ENCODE measurements around the gene IDI2. TPM values are rescaled to one million over a fixed set of nuclear protein-coding genes. Genes with fewer than 3 reads are reported as not detected.
A peak's percentile ranks its signal among the peaks of the same experiment; 100 is the strongest.

Gene IDI2
- total and polyA plus RNA-seq, 4 donors = 0.05 to 0.18 (median 0.08) TPM; not detected in 1

DNA sequence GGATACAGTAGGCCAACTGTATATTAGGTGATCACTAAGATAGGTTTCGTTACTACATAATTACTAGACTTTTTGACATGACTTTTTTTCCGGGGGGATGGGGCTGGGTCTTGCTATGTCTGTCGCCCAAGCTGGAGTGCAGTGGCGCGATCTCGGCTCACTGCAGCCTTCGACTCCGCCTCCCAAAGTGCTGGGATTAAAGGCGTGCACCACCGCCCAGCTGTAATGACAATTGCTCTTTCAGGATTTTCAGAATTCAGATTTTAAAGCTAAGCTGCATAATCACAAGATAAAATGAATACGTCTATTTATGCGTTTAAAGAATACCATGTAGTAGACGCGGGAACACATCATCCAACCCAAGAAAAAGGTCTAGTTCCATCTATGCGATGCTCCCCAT lies 22.3 kb upstream of the IDI2 start:
- DNase-seq = peak in 1 of 3 donors; percentile 24
- H3K36me3 ChIP-seq (ENCODE audit: control insufficient read depth in 4 of 4, insufficient read depth in 4 of 4, low read length in 4 of 4) = peaks cover 0 to 16% (median 4%) of the 10 kb centered on the region in 4 donors
- peak overlapping the region; percentile 69 to 87 for H3K9ac ChIP-seq (ENCODE audit: insufficient read depth in 1 of 2, low read length in 2 of 2)
- no peaks in the 10 kb centered on the region for H3K27me3 ChIP-seq (ENCODE audit: control insufficient read depth in 3 of 3, insufficient read depth in 3 of 3, low read length in 2 of 3)
- H3K4me1 ChIP-seq (ENCODE audit: control insufficient read depth in 5 of 5, insufficient read depth in 5 of 5, low read length in 5 of 5) = peaks cover 5 to 22% (median 11%) of the 10 kb centered on the region in 5 donors
- ATAC-seq (ENCODE audit: insufficient read depth, low FRiP score) = no peak
- 5% methylated on average over 15 of the region's 15 CpGs for WGBS, 2 donors
- H3K9me3 ChIP-seq (ENCODE audit: control insufficient read depth in 4 of 4, insufficient read depth in 3 of 4, low read length in 3 of 4) = peaks cover 0 to 2% (median 0%) of the 10 kb centered on the region in 4 donors
- TF ChIP-seq, protein P1, sequence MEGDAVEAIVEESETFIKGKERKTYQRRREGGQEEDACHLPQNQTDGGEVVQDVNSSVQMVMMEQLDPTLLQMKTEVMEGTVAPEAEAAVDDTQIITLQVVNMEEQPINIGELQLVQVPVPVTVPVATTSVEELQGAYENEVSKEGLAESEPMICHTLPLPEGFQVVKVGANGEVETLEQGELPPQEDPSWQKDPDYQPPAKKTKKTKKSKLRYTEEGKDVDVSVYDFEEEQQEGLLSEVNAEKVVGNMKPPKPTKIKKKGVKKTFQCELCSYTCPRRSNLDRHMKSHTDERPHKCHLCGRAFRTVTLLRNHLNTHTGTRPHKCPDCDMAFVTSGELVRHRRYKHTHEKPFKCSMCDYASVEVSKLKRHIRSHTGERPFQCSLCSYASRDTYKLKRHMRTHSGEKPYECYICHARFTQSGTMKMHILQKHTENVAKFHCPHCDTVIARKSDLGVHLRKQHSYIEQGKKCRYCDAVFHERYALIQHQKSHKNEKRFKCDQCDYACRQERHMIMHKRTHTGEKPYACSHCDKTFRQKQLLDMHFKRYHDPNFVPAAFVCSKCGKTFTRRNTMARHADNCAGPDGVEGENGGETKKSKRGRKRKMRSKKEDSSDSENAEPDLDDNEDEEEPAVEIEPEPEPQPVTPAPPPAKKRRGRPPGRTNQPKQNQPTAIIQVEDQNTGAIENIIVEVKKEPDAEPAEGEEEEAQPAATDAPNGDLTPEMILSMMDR (IDR thresholded peaks at IDR 0.05; ENCODE audit: control extremely low read depth, extremely low read depth) = no peak
- peak overlapping the region; percentile 98 for H3K27ac ChIP-seq (ENCODE audit: low read depth in 1 of 2, low read length in 1 of 2)
- peak overlapping the region; percentile 100 for H3K4me3 ChIP-seq

DNA sequence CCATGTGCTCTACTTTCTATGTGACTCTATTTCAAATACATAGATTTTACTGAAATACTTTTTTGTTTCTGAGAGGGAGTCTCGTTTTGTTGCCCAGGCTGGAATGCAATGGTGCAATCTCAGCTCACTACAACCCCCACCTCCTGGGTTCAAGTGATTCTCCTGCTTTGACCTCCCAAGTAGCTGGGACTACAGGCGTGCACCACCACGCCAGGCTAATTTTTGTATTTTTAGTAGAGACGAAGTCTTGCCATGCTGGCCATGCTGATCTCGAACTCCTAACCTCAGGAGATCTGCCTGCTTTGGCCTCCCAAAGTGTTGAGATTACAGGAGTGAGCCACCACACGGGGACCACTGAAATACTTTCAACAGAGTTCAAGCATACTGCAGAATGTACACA lies 19.8 kb upstream of the IDI2 start:
- Histone ChIP-seq H3K9me3 (ENCODE audit: control insufficient read depth in 4 of 4, insufficient read depth in 3 of 4, low read length in 3 of 4) (peaks cover 0 to 2% (median 0%) of the 10 kb centered on the region in 4 donors), H3K27me3 (ENCODE audit: control insufficient read depth in 3 of 3, insufficient read depth in 3 of 3, low read length in 2 of 3) (no peaks in the 10 kb centered on the region), H3K36me3 (ENCODE audit: control insufficient read depth in 4 of 4, insufficient read depth in 4 of 4, low read length in 4 of 4) (peaks cover 3 to 12% (median 7%) of the 10 kb centered on the region in 4 donors), H3K27ac (ENCODE audit: low read depth in 1 of 2, low read length in 1 of 2) (peak overlapping the region in 1 of 2 donors; percentile 49), H3K4me3 (no peak overlapping the region), H3K9ac (ENCODE audit: insufficient read depth in 1 of 2, low read length in 2 of 2) (no peak overlapping the region), H3K4me1 (ENCODE audit: control insufficient read depth in 5 of 5, insufficient read depth in 5 of 5, low read length in 5 of 5) (peaks cover 0 to 16% (median 10%) of the 10 kb centered on the region in 5 donors)
- ATAC-seq (ENCODE audit: insufficient read depth, low FRiP score) (no peak), DNase-seq (no peak)
- 78 to 81% methylated on average over 6 of the region's 6 CpGs for whole genome bisulfite sequencing, 2 donors
- TF ChIP-seq, protein P1 (IDR thresholded peaks at IDR 0.05; ENCODE audit: control extremely low read depth, extremely low read depth) = no peak

DNA sequence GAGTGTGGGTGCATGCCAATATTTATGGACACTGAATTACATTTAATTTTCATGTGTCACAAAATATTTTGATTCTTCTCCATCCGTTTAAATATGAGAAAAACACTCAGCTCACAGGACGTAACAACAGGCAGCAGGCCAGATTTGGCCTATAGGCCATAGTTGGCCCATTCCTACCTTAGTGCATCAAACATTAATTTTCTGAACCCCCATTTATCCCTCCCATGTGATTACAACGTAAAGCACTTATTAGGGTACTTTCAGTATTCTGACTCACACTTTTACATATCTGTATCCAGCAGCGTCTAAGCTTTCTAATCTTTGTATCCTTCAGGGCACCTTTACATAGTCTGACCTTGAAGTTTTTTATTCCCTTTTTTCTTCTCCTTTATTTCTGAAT lies 19.3 kb upstream of the IDI2 start:
- ATAC-seq (ENCODE audit: insufficient read depth, low FRiP score) (no peak), DNase-seq (no peak)
- H3K9ac ChIP-seq (ENCODE audit: insufficient read depth in 1 of 2, low read length in 2 of 2) = no peak overlapping the region
- TF ChIP-seq, protein P1 (IDR thresholded peaks at IDR 0.05; ENCODE audit: control extremely low read depth, extremely low read depth) = no peak
- no peak overlapping the region for H3K4me3 ChIP-seq
- H3K27me3 ChIP-seq (ENCODE audit: control insufficient read depth in 3 of 3, insufficient read depth in 3 of 3, low read length in 2 of 3) = no peaks in the 10 kb centered on the region
- H3K9me3 ChIP-seq (ENCODE audit: control insufficient read depth in 4 of 4, insufficient read depth in 3 of 4, low read length in 3 of 4) = peaks cover 0 to 2% (median 0%) of the 10 kb centered on the region in 4 donors
- WGBS, 2 donors = 71 to 84% methylated on average over 4 of the region's 4 CpGs
- peaks cover 6 to 17% (median 10%) of the 10 kb centered on the region in 4 donors for H3K36me3 ChIP-seq (ENCODE audit: control insufficient read depth in 4 of 4, insufficient read depth in 4 of 4, low read length in 4 of 4)
- H3K27ac ChIP-seq (ENCODE audit: low read depth in 1 of 2, low read length in 1 of 2) = no peak overlapping the region
- H3K4me1 ChIP-seq (ENCODE audit: control insufficient read depth in 5 of 5, insufficient read depth in 5 of 5, low read length in 5 of 5) = peaks cover 0 to 13% (median 9%) of the 10 kb centered on the region in 5 donors

DNA sequence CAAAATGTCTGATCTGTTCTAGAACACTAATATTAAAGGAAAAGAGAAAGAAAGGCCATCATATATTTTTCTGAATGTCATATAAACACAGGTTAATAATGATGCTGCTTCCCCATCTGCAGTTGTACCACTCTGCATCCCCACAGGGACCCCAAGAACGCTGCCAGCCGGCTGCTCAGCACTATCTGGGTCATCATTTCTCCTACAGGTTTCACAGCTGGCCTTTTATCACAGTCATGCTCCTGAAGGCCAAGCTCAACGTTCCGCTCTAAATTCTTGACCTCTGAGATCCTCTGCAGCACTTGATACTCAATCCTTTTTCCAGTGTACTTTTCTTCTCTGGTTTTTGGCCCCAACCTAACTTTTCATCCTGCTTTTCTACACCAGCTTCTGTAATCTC lies 18.5 kb upstream of the IDI2 start:
- no peak for DNase-seq
- TF ChIP-seq, protein P1 (IDR thresholded peaks at IDR 0.05; ENCODE audit: control extremely low read depth, extremely low read depth) = no peak
- Histone ChIP-seq H3K27ac (ENCODE audit: low read depth in 1 of 2, low read length in 1 of 2) (peak overlapping the region; percentile 55 to 79), H3K27me3 (ENCODE audit: control insufficient read depth in 3 of 3, insufficient read depth in 3 of 3, low read length in 2 of 3) (no peaks in the 10 kb centered on the region), H3K4me3 (no peak overlapping the region), H3K4me1 (ENCODE audit: control insufficient read depth in 5 of 5, insufficient read depth in 5 of 5, low read length in 5 of 5) (peaks cover 0 to 13% (median 9%) of the 10 kb centered on the region in 5 donors), H3K9me3 (ENCODE audit: control insufficient read depth in 4 of 4, insufficient read depth in 3 of 4, low read length in 3 of 4) (peaks cover 0 to 2% (median 0%) of the 10 kb centered on the region in 4 donors), H3K36me3 (ENCODE audit: control insufficient read depth in 4 of 4, insufficient read depth in 4 of 4, low read length in 4 of 4) (peaks cover 6 to 20% (median 10%) of the 10 kb centered on the region in 4 donors), H3K9ac (ENCODE audit: insufficient read depth in 1 of 2, low read length in 2 of 2) (no peak overlapping the region)
- 77 to 79% methylated on average over 4 of the region's 4 CpGs for WGBS, 2 donors
- no peak for ATAC-seq (ENCODE audit: insufficient read depth, low FRiP score)

Data from lung (tissue), 12 donors.